Measurements from ENCODE around the gene C16orf96.

Gene C16orf96

DNA sequence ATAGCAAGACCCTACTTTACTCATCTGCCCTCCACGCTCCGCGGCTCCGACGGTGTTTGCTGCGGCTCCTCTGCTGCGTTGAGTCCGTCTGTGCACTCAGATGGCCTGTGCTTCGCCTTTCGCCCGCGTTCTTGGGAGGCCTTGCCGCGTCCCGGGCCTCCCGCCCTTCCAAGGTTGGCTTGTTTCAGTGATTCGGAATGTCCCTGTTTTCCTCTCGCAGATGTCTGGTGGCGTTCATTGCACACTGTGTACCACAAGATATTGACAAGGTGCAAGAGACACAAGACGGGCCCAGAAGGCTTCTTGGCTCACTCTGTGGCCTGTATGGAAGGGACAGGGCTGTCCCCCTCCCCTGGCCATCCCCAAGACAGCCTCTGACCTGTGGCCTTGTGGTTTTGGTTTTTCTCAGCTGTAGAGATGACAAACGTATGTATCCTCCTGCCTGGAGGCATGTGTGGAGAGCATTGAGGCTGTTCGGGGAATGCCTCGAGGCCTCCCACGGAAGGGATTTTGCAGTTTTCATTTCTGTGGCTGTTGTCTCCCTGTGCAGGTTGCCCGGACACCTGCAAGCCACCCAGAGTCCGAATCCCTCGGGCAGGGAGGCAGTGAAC, 83.9 kb downstream of the C16orf96 start:
- H3K4me3 ChIP-seq (ENCODE audit: control insufficient read depth, low read depth, low read length) = no peak overlapping the region
- no peak for DNase-seq (ENCODE audit: low read depth)
- no peak for TF ChIP-seq CTCF (conservative IDR thresholded peaks at IDR 0.05; ENCODE audit: control insufficient read depth, insufficient read depth, low read depth, low read length)

DNA sequence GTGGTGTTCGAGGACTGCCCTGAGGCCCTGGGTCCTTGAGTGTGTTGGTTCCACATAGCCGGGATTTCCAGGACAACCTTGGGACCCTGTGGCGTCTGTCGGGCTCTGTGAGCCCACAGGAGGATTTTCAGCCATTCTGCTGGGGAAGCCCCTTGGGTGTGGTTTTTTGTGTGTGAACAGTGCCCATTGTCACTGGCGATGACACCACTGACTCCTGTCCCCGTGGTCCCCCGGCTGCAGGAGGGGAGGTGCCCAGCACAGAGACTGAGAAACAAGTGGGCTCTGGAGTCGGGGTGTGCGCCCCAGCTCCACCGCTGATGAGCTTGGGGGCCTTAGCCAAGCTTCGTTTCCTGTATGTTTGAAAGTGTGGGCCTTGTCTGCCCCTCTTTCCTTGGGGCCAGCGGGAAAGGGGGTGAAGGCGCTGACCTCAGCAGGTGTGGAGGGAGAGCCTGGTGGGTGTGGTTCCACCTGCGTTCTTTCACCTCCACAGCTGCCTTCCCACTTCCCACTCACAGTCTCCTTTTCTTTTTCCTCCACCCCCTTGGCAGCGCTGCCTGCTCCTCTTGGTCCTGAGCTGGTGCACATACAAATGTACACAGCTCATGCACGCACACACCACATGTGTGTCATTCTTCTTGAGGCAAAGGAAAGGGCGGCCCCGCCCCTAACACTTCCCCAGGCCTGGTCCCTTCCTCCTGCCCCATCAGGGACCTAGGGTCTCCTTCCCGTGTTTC, 84.6 kb downstream of the C16orf96 start:
- DNase-seq (ENCODE audit: low read depth) = no peak
- no peak for TF ChIP-seq CTCF (conservative IDR thresholded peaks at IDR 0.05; ENCODE audit: control insufficient read depth, insufficient read depth, low read depth, low read length)
- no peak overlapping the region for H3K4me3 ChIP-seq (ENCODE audit: control insufficient read depth, low read depth, low read length)

DNA sequence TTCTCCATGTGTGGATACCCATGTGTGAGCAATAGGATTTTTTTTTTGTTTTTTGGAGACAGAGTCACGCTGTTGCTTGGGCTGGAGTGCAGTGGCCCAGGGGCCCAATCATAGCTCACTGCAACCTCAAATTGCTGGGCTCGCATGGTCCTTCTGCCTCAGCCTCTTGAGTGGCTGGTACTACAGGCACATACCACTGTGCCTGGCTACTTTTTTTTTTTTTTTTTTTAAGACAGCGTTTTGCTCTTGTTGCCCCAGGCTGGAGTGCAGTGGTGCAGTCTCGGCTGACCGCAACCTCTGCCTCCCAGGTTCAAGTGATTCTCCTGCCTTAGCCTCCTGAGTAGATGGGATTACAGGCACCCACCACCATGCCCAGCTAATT, 85.2 kb downstream of the C16orf96 start:
- H3K4me3 ChIP-seq (ENCODE audit: control insufficient read depth, low read depth, low read length) = no peak overlapping the region
- no peak for TF ChIP-seq CTCF (conservative IDR thresholded peaks at IDR 0.05; ENCODE audit: control insufficient read depth, insufficient read depth, low read depth, low read length)
- DNase-seq (ENCODE audit: low read depth) = no peak

GRCh38 chr16:4641895-4642294, 85.8 kb downstream of the C16orf96 start:
- DNase-seq (ENCODE audit: low read depth) = no peak
- no peak overlapping the region for H3K4me3 ChIP-seq (ENCODE audit: control insufficient read depth, low read depth, low read length)
- no peak for TF ChIP-seq CTCF (conservative IDR thresholded peaks at IDR 0.05; ENCODE audit: control insufficient read depth, insufficient read depth, low read depth, low read length)

DNA sequence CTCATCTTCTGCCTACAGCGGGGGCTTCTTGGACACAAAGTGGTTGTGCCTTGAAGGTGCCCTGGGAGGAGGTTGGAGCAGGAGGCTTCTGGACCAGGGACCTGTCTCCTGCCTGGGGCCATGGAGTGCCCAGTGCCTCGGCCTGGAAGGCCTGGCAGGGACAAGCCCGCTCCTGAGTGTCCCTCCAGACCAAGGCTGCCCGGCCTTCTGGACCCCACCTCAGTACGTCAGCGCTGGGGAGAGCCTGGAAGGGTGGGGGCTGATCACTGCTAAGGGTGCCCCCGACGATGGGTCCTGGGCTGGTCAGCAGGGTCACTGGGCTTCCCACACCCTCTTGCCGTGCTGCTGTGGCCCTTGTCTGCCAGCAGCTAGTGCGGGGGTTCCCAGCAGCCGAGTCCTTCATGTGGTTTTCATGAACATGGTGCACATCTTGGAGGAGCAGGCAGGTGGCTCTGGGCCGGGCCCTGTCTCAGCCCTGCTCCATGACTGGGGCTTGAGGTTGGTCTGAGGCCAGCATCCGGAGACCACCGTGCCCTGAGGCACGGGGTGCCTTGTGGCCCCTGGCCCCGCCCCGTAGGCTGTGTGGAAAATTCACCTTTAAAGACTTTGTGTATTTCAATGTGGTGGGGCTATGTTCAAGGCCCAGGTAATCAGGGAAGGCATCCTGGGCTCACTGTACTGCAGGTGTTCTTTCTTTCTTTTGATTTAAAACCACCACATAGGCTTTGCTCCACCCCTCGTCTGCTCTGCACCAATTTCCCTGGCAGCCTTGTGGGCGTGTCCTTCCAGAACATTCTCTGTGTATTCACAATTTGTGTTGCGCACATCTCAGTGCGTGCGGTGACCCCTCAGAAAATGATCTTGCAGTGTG, 90.9 kb downstream of the C16orf96 start:
- no peak for DNase-seq (ENCODE audit: low read depth)
- TF ChIP-seq CTCF (conservative IDR thresholded peaks at IDR 0.05; ENCODE audit: control insufficient read depth, insufficient read depth, low read depth, low read length) = no peak

DNA sequence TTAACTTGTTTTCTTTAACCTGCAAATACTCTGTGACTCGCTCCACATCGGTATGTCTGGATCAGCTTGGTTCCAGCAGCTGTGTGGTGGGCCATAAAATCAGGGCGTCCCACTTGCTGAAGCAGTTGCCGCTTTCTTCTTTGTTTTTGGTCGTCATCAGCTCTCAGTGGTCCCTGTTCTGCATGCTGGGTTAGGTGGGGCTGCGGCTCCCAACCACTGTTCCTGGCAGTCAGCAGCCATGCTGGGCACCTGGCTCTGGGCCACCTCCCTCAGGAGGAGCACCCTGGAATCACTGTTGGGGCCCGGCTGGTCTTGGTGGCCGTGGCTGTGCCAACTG, 91.5 kb downstream of the C16orf96 start:
- no peak for TF ChIP-seq CTCF (conservative IDR thresholded peaks at IDR 0.05; ENCODE audit: control insufficient read depth, insufficient read depth, low read depth, low read length)
- no peak for DNase-seq (ENCODE audit: low read depth)
- no peak overlapping the region for H3K4me3 ChIP-seq (ENCODE audit: control insufficient read depth, low read depth, low read length)

More for the DNA sequence above, 90.9 kb downstream of the C16orf96 start:
- no peak overlapping the region for H3K4me3 ChIP-seq (ENCODE audit: control insufficient read depth, low read depth, low read length)

Measured in fibroblast of mammary gland (primary cell).